GM12872 (cell line): ENCODE measurements around the gene PSMC3IP.

ENCODE experiments used
- CTCF ChIP-seq: IDR thresholded peaks from 3 replicates; pipeline ENCODE4 v1.5.1; 2011; ENCODE audit warnings: low read depth, mild to moderate bottlenecking, low read length, moderate library complexity; ENCODE audit not compliant: insufficient read depth

PSMC3IP gene

GRCh38 chr17:42525221-42525620 lies 52.3 kb downstream of the PSMC3IP start:
- TF ChIP-seq CTCF = no peak

- TF ChIP-seq CTCF = no peak
These were observed 54.7 kb downstream of the PSMC3IP start for GRCh38 chr17:42522798-42523278.
